SK-N-MC (cell line): ENCODE data around the gene GDF7.

Experiments
- DNase-seq: peaks from one replicate; pipeline ENCODE4 v3.0.0-alpha.2; 2011; ENCODE audit warnings: low read depth, low spot score
- H3K27ac ChIP-seq: fragments of 200-600 bp; sonication (generic); 2 replicates; pipeline ENCODE4 v1.5.1; 2016; ENCODE audit warnings: mixed run types
- H3K36me3 ChIP-seq: fragments of 200-600 bp; sonication (generic); 2 replicates; pipeline ENCODE4 v1.6.1; 2017; ENCODE audit warnings: antibody characterized with exemption, low read length, mixed read lengths; ENCODE audit not compliant: insufficient read depth
- H3K4me3 ChIP-seq: fragments of 200-600 bp; sonication (generic); 2 replicates; pipeline ENCODE4 v1.5.1; 2016
- H3K9ac ChIP-seq: fragments of 200-600 bp; sonication (generic); 2 replicates; pipeline ENCODE4 v1.8.0; 2017; ENCODE audit warnings: mixed run types, mixed read lengths; ENCODE audit not compliant: insufficient read length
- H3K9me3 ChIP-seq: fragments of 200-600 bp; sonication (generic); 2 replicates; pipeline ENCODE4 v1.6.1; 2017; ENCODE audit warnings: low read depth, mild to moderate bottlenecking, antibody characterized with exemption, low read length, moderate library complexity, mixed read lengths
- EZH2 ChIP-seq: fragments of 200-600 bp; sonication (generic); IDR thresholded peaks from one replicate; pipeline ENCODE4 v1.6.1; 2017; ENCODE audit warnings: antibody characterized with exemption
- FOXP2 ChIP-seq: optimal IDR thresholded peaks from 2 replicates; pipeline ENCODE3; 2011; ENCODE audit warnings: mild to moderate bottlenecking, moderate library complexity; ENCODE audit not compliant: insufficient read depth; ENCODE audit errors: extremely low read length, control extremely low read depth
- POLR2AphosphoS5 ChIP-seq: IDR thresholded peaks from 2 replicates; pipeline ENCODE4 v1.6.1; 2012; ENCODE audit warnings: mild to moderate bottlenecking, low read depth, low read length, borderline replicate concordance

GDF7 gene

DNA sequence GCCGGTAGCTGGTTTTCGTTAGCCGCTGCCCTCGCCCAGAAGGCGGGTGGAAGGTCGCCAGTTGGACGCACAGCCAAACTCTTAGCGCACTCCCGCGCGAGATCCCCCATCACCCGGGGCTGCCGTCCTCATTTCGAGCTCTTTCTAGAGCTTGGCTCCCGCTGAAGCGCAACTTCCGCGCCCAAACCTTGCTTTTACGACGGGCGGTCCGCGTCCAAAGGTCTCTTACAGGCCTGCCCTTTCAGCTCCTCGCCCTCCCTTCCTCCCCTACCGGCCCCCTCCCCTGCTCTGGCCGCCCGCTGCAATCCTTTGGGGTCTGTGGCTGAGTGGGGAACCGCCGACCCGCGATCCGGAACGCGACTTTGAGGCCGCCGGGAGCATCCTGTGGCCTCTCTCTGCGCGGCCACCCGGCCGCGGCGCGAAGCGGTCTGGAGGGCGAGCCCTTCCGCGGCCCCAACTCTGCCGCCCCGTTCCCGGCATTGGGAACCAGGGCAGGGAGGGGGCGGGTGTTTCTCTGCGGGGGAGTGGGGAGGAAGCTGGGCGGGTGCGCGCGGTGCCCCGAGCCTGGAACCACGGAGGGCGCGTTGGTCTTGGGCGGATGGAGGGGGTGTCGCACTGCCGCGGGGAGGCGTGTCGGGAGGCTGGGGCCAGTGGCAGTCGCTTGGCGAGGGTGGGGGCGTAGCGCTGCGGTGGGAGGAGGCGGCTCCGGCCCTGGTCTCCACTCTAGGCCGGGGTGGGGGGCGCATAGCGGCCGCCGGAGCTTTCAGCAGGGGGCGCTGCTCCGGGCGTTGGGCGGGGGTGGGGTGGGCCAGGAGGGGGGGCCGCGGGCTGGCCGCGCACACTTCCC lies at the start of gene GDF7:
Gene GDF7 (plus strand): TSS at position 841 of the 847 bp plus-strand sequence. CDS start 96 bp downstream, outside the sequence.
- H3K9me3 ChIP-seq = no peaks in the 10 kb centered on the region
- DNase-seq = no peak
- no peak within 1 kb of the TSS for H3K9ac ChIP-seq
- peak within 1 kb of the TSS; percentile 42 for H3K4me3 ChIP-seq
- TF ChIP-seq POLR2AphosphoS5 (no peak), EZH2 (peak; percentile 58), FOXP2 (no peak)
- H3K36me3 ChIP-seq = no peaks in the 10 kb centered on the region
- H3K27ac ChIP-seq = no peak within 1 kb of the TSS

DNA sequence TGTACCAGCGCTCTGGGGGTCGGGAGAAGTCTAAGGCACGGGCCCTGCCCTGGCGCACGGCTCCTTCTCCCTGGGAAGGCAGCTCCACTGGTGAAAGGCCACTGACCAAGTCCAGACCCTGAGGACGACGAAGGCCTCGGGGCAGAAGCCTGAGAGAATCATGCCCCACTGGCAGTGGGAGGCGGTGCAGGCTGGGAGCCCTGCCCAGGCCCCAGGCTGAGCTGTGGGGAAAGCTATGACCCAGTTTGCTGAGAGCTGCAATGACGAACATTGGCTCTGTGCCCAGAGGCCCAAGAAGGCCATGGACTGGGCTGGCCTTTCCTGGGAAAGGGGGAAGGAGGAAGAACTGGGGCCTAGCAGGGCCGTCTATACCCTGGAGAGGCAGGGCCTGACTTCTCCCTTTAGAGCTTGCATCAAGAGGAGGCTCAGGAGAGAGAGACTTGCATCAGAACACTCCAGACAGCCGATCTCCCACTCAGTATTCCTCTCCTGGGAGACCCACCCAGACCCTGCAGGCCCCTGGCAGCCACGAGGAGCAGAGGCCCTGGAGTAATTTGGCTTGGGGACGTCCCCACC lies 49.0 kb upstream of the GDF7 start:
- Histone ChIP-seq H3K4me3 (no peak overlapping the region), H3K9ac (no peak overlapping the region), H3K36me3 (no peaks in the 10 kb centered on the region), H3K9me3 (no peaks in the 10 kb centered on the region), H3K27ac (no peak overlapping the region)
- TF ChIP-seq FOXP2 (no peak), POLR2AphosphoS5 (no peak), EZH2 (no peak)
- DNase-seq = no peak

GRCh38 chr2:20618468-20618885 lies 48.5 kb upstream of the GDF7 start:
- no peak overlapping the region for H3K27ac ChIP-seq
- no peak for DNase-seq
- H3K9ac ChIP-seq = no peak overlapping the region

DNA sequence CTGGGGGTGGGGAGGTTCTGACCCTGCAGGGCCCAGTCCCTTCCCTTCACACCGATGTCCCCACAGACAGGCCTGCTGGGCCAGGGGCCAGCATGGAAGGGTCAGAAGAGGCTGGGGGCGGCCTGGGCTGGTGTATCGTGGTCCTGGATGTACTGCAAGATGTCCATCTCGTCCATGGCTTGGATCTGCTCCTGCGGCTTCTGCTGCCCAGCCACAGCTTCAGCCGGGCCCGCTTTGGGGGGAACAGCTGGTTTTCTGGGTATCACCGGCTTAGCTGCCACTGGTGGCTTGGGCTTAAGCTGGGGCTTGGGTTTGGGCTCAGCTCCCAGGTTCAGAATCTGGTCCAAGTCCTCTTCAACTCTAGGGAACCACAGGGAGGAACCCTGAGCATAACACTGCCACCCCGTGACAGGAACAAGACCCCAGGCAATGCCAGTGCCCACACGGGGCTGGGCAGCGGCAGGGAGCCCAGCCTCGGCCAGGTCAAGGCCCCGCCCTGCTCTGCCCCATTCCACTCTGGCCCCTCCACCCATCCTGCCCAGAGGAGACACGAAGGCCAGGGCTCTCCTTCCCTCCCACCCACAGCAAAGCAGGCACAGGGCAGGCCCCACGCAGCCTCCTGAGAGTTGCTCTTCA lies 47.9 kb upstream of the GDF7 start:
- Histone ChIP-seq H3K36me3 (no peaks in the 10 kb centered on the region), H3K4me3 (no peak overlapping the region), H3K9ac (no peak overlapping the region), H3K27ac (no peak overlapping the region), H3K9me3 (no peaks in the 10 kb centered on the region)
- TF ChIP-seq FOXP2 (no peak), EZH2 (no peak), POLR2AphosphoS5 (no peak)
- no peak for DNase-seq

More at GRCh38 chr2:20618468-20618885, 48.5 kb upstream of the GDF7 start:
- TF ChIP-seq FOXP2 (no peak), POLR2AphosphoS5 (no peak), EZH2 (no peak)
- Histone ChIP-seq H3K4me3 (no peak overlapping the region), H3K36me3 (no peaks in the 10 kb centered on the region), H3K9me3 (no peaks in the 10 kb centered on the region)

- no peak for DNase-seq
- Histone ChIP-seq H3K9ac (no peak overlapping the region), H3K27ac (no peak overlapping the region), H3K4me3 (no peak overlapping the region), H3K36me3 (no peaks in the 10 kb centered on the region), H3K9me3 (no peaks in the 10 kb centered on the region)
- TF ChIP-seq FOXP2 (no peak), EZH2 (no peak)
Observed at GRCh38 chr2:20619624-20620024, 47.3 kb upstream of the GDF7 start.

DNA sequence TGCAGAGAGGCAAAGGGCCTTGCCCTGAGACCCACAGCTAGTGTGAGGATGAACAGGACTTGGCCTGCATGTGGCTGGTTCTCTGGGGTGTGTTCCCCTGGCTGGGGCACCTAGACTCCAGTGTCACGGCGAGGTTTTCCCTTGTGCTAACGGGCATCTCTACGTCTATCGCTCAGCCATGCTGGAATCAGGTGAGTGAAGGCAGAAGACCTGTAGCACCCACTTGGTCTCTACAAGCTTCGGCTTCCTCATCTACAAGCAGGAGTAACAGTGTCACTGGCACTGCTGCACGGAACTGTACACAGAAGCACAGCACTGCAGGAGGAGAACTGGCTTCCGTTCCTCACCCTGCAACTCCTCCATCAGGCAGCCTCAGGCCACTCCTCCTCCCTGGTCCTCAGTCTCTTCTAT lies 46.7 kb upstream of the GDF7 start:
- Histone ChIP-seq H3K9me3 (no peaks in the 10 kb centered on the region), H3K27ac (no peak overlapping the region), H3K4me3 (no peak overlapping the region), H3K36me3 (no peaks in the 10 kb centered on the region), H3K9ac (no peak overlapping the region)
- no peak for DNase-seq
- TF ChIP-seq FOXP2 (no peak), POLR2AphosphoS5 (no peak), EZH2 (no peak)

DNA sequence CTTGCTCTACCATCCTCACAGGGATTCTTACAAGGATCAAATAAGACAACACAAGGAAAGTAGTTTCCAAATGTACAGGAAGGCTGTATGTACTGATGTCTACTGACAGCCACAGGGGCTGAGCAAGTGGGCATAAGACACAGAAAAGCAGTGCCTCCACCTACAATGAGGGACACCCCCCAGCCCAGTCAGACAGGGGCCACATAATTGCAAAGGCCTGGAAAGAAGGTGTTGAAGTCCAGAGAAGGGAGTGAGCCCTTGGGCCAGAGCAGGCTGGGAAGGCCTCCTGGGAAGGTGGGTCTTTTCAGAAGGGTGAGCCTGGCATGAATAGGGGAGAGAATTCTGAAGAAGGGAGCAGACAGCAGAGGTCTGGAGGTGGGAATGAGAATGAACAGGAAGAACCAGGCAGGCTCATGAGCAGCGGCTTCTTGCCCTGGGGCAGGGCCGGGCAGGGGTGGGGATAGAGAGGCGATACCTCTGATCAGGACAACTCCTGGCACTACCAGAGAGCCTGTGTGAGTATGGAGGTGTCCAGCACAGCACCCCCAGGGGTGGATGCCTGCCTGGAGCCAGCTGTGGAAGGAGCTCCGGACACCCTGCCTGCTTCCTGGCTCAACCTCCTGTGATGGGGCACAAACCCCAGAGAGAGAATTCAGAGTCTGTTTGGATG lies 46.1 kb upstream of the GDF7 start:
- Histone ChIP-seq H3K9ac (no peak overlapping the region), H3K9me3 (no peaks in the 10 kb centered on the region), H3K27ac (no peak overlapping the region), H3K36me3 (no peaks in the 10 kb centered on the region), H3K4me3 (no peak overlapping the region)
- TF ChIP-seq EZH2 (no peak), FOXP2 (no peak), POLR2AphosphoS5 (no peak)
- DNase-seq = no peak
